ENCODE measurements around the gene BLACAT1. TPM values are rescaled to one million over a fixed set of nuclear protein-coding genes. Genes with fewer than 3 reads are reported as not detected.

The BLACAT1 gene
- total and polyA plus RNA-seq, 10 donors, result 0.02 to 0.51 (median 0.24) TPM; not detected in 4

DNA sequence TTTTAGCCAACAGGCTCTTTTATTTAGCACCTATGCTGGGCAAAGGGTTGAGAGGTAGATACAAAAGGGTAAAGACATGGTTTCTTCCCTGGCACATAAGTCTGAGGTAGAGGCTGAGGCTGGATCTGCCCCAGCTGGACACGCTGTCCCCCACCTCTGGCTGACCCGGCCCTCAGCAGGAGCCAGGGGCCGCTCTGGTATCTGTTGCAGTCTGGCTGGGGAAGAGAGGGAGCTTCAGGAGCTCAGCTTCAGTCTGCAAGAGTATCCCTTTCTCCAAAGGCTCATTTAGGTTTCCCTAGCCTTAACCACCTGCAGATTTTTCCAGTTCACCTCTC, 14.2 kb downstream of the BLACAT1 start:
- DNase-seq, result peak; percentile 68
- H3K36me3 ChIP-seq, result no peaks in the 10 kb centered on the region
- peak overlapping the region in 4 of 8 donors; percentile 56 to 86 (median 72) for H3K27ac ChIP-seq
- TF ChIP-seq, protein P1, sequence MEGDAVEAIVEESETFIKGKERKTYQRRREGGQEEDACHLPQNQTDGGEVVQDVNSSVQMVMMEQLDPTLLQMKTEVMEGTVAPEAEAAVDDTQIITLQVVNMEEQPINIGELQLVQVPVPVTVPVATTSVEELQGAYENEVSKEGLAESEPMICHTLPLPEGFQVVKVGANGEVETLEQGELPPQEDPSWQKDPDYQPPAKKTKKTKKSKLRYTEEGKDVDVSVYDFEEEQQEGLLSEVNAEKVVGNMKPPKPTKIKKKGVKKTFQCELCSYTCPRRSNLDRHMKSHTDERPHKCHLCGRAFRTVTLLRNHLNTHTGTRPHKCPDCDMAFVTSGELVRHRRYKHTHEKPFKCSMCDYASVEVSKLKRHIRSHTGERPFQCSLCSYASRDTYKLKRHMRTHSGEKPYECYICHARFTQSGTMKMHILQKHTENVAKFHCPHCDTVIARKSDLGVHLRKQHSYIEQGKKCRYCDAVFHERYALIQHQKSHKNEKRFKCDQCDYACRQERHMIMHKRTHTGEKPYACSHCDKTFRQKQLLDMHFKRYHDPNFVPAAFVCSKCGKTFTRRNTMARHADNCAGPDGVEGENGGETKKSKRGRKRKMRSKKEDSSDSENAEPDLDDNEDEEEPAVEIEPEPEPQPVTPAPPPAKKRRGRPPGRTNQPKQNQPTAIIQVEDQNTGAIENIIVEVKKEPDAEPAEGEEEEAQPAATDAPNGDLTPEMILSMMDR (IDR thresholded peaks at IDR 0.05 in 8 of 11, conservative IDR thresholded peaks at IDR 0.05 in 3 of 11), result no peak
- no peak for TF ChIP-seq POLR2AphosphoS5 (IDR thresholded peaks at IDR 0.05)
- no peak for TF ChIP-seq POLR2A (IDR thresholded peaks at IDR 0.05)
- peaks cover 8 to 56% (median 37%) of the 10 kb centered on the region in 6 donors for H3K4me1 ChIP-seq
- peaks cover 0 to 32% (median 0%) of the 10 kb centered on the region in 7 donors for H3K27me3 ChIP-seq (replicated peaks in 1 of 7)
- peak overlapping the region in 1 of 8 donors; percentile 58 for H3K4me3 ChIP-seq
- 89 to 100% (median 95%) methylated on average over 1 to 3 of the region's 3 CpGs for WGBS, 5 donors
- intact Hi-C loops (cut with DNase I; ENCODE audit: low total_unique reads), result no loop called here
- H3K9me3 ChIP-seq, result no peaks in the 10 kb centered on the region

DNA sequence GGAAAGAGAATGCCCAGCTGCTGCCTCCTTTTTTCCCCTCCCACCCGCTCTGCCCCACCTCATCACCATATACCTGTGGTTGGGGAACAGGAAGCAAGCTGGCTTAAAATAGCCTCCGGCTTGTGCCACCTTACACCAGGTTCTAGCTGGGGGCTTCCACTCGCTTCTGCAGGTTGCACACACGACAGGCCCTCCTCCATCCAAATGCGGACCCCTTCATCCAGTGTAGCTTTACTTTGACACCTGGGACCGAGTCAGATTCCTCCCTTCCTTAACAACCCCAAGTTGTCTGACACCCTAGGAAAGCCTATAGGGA, 14.6 kb downstream of the BLACAT1 start:
- TF ChIP-seq, protein P1 (IDR thresholded peaks at IDR 0.05 in 8 of 11, conservative IDR thresholded peaks at IDR 0.05 in 3 of 11), result no peak
- TF ChIP-seq POLR2AphosphoS5 (IDR thresholded peaks at IDR 0.05) (no peak), POLR2A (IDR thresholded peaks at IDR 0.05) (no peak)
- no peak for DNase-seq
- WGBS, 5 donors, result 35 to 49% (median 46%) methylated on average over 6 of the region's 6 CpGs
- intact Hi-C loops (cut with DNase I; ENCODE audit: low total_unique reads), result no loop called here
- Histone ChIP-seq H3K27ac (peak overlapping the region in 5 of 8 donors; percentile 48 to 86 (median 72)), H3K9me3 (no peaks in the 10 kb centered on the region), H3K27me3 (replicated peaks in 1 of 7) (peaks cover 0 to 28% (median 0%) of the 10 kb centered on the region in 7 donors), H3K4me3 (peak overlapping the region in 4 of 8 donors; percentile 2 to 58 (median 22)), H3K4me1 (peaks cover 8 to 60% (median 38%) of the 10 kb centered on the region in 6 donors), H3K36me3 (no peaks in the 10 kb centered on the region)

DNA sequence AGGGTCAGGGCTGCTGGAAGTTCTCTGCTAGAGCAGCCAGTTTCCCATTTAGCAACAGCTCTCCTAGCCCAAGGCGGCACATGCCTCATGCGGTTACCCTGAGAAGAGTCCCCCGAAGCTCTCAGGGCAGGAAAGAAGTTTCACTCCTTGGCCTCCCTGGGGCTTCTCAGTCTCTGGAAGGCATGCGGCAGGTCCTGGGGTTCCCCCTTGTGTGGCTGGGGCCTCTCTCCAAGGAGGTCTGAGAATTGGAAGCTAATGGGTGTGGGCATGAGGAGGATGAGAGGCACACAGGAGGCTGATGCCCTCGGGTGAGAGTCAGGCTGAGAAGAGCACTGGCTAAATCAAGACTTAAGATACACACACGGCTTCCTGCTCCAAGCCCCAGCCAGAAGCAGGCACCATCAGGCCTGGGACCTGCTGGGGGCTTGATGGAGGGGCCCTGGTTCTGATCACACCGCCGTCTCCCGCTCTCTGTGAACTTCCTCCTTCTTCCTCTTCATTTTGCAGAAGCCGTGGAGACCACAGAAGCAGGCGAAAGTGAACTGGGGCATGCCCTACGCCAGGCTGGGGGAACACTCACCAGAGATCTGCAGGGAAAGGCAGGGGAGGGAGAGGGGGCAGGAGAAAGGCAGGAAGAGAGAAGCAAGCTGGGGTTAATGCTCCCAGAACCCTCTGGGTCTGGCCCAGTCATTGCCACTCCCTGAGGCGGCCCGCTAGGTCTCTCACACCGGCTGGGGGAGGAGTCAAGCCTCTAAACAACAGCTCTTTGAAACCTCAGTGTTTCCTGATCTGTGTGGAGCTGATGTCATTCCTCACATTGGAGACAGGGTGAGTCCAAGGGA, 15.1 kb downstream of the BLACAT1 start:
- no peaks in the 10 kb centered on the region for H3K36me3 ChIP-seq
- peak overlapping the region in 5 of 8 donors; percentile 2 to 58 (median 16) for H3K4me3 ChIP-seq
- peak; percentile 86 for DNase-seq
- peaks cover 8 to 66% (median 42%) of the 10 kb centered on the region in 6 donors for H3K4me1 ChIP-seq
- H3K27ac ChIP-seq, result peak overlapping the region; percentile 5 to 86 (median 62)
- H3K9me3 ChIP-seq, result no peaks in the 10 kb centered on the region
- peaks cover 0 to 30% (median 0%) of the 10 kb centered on the region in 7 donors for H3K27me3 ChIP-seq (replicated peaks in 1 of 7)
- intact Hi-C loops (cut with DNase I; ENCODE audit: low total_unique reads), result no loop called here
- TF ChIP-seq POLR2AphosphoS5 (IDR thresholded peaks at IDR 0.05), result no peak
- no peak for TF ChIP-seq POLR2A (IDR thresholded peaks at IDR 0.05)
- TF ChIP-seq, protein P1 (IDR thresholded peaks at IDR 0.05 in 8 of 11, conservative IDR thresholded peaks at IDR 0.05 in 3 of 11), result no peak
- 21 to 36% (median 31%) methylated on average over 12 to 15 of the region's 15 CpGs for WGBS, 5 donors

DNA sequence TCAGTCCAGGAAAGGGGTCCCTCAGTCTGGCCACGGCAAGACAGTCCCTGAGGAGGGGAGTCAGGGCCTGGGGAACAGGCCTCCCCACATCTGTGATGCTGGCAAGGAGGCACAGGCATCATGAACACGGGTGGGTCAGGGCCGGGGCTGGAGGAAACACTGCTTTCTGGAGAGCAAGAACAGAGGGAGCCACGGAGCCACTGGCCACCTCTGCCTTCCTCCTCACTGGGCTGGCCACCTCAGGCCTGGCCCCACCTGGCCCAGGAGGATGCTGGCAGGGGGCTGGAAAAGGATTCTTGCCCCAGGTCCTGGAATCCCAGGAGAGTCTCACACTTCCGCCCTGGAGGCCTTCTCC, 15.7 kb downstream of the BLACAT1 start:
- Histone ChIP-seq H3K4me1 (peaks cover 8 to 72% (median 48%) of the 10 kb centered on the region in 6 donors), H3K9me3 (no peaks in the 10 kb centered on the region), H3K4me3 (peak overlapping the region in 1 of 8 donors; percentile 58), H3K27ac (peak overlapping the region in 6 of 8 donors; percentile 48 to 86 (median 70)), H3K27me3 (replicated peaks in 1 of 7) (peaks cover 0 to 26% (median 0%) of the 10 kb centered on the region in 7 donors), H3K36me3 (no peaks in the 10 kb centered on the region)
- no peak for TF ChIP-seq POLR2AphosphoS5 (IDR thresholded peaks at IDR 0.05)
- no peak for TF ChIP-seq POLR2A (IDR thresholded peaks at IDR 0.05)
- TF ChIP-seq, protein P1 (IDR thresholded peaks at IDR 0.05 in 8 of 11, conservative IDR thresholded peaks at IDR 0.05 in 3 of 11), result no peak
- peak; percentile 72 for DNase-seq
- intact Hi-C loops (cut with DNase I; ENCODE audit: low total_unique reads), result no loop called here
- 63 to 80% (median 71%) methylated on average over 4 to 5 of the region's 5 CpGs for WGBS, 5 donors

Data from spleen (tissue), 11 donors.